AML-193 (cell line): ENCODE results near the gene SPTBN4.
"Not testable (repeated sequence)": the region's sequence is repeated elsewhere in the genome, so short reads cannot be mapped to it uniquely, and the experiment has no call there.

Experiments used
- DNase-seq, 2 experiments: peaks; one replicate each; lab custom pipeline; 2025; lab: John Stamatoyannopoulos, UW

The SPTBN4 gene

DNA sequence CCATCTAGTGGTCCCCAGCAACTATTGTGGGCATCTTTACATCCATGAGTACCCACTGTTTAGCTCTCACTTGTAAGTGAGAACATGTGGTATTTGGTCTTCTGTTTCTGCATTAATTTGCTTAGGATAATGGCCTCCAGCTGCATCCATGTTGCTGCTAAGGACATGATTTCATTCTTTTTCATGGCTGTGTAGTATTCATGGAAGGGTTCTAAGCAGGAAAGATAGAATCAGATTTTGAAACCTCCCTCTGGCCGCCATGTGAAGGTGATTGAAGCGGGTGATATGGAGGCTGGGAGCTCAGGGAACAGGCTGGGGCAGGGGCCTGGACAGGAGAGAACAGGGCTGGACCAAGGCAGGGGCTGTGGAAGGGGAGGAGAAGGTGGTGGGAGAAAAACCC is 154.5 kb downstream of the SPTBN4 start:
- no peak for DNase-seq

DNA sequence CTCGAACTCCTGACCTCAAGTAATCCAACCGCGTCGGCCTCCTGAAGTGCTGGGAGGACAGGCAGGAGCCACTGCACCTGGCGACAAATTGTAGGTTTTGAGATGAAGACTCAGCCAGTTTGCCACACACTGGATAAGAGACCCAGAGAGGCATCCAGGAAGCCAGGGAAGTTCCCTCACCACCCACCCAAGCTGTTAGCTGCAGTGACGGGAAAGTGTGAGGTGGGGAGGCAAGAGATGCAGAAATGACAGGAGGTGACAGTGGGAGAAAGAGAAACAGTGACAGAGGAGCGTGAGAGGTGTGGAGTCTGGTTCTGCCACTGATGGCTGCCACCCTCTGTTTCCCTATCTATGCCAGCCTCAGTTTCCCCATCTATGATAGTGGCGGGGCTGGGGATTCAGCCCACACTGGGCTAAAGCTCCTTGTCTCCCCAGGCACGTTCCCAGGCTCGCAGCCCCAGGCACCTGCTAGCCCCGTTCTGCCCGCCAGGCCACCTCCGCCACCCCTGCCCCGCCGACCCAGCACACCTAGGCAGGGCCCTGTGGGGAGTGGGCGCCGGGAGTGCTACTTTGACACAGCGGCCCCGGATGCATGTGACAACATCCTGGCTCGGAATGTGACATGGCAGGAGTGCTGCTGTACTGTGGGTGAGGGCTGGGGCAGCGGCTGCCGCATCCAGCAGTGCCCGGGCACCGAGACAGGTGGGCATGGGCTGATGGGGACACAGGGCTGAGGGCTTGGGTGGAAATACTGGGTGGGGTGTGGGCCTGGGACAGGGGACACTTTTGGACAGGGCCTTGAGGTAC is 155.4 kb downstream of the SPTBN4 start:
- no peak for DNase-seq

DNA sequence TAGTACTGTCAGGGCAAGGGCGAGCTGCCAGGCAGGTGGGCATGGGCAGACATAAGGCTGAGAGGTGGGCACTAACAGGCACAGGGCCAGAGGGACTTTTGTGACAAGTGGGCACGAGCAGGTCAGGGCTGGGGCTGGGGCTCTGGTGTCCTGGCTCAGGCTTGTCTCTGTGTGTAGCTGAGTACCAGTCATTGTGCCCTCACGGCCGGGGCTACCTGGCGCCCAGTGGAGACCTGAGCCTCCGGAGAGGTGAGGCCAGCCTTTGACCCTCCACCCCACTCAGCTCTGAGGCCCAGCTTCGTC is 155.9 kb downstream of the SPTBN4 start:
- DNase-seq: no peak

DNA sequence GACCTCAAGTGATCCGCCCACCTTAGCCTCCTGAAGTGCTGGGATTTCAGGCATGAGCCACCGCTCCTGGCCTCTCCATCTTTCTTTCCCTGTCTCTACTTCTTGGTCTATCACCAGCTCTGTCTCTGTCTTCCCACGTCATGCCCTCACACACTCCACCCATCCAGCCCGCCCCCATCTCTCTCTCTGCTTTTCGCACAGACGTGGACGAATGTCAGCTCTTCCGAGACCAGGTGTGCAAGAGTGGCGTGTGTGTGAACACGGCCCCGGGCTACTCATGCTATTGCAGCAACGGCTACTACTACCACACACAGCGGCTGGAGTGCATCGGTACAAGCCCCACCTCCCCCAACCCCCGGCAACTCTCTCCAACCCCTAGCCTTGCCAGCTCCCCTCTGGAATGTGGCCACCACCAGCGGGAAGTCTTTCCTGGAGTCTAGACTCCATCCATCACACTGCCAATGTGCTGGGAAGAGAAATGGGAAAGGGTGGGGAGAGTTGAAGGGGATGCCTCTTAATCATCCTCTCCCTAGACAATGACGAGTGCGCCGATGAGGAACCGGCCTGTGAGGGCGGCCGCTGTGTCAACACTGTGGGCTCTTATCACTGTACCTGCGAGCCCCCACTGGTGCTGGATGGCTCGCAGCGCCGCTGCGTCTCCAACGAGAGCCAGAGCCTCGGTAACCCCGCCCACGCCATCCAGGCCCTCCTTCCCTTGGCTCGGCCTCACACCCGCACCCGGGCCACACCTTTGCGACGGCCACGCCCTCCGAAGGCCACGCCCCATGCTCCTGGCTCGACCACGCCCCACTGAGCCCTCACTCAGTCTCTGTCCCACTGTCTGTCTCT is 156.8 kb downstream of the SPTBN4 start:
- no peak for DNase-seq

DNA sequence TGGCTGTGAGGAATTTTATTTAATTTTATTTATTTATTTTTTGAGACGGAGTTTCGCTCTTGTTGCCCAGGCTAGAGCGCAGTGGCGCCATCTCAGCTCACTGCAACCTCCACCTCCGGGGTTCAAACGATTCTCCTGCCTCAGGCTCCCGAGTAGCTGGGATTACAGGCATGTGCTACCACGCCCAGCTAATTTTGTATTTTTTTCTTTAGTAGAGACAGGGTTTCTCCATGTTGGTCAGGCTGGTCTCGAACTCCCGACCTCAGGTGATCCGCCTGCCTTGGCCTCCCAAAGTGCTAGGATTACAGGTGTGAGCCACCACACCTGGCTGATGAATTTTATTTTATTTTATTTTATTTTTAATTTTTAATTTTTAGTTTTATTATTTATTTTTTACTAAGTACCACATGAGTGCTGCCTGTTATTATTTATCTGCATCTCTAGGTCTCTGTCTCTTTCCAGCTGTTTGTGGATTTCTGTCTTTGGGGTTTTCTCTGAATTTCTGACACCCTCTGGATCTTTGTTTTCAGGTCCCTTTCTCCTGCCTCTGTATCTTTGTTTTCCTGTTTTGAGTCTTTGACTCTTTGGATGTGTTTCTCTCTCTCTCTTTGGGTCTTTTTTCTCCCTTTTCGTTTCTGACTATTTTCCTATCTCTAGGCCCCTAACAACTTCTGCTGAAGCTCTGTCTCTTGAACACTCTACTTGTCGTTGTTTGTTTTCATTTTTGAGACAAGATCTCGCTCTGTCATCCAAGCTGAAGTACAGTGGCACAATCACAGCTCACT is 157.8 kb downstream of the SPTBN4 start:
- DNase-seq: not testable (repeated sequence)

DNA sequence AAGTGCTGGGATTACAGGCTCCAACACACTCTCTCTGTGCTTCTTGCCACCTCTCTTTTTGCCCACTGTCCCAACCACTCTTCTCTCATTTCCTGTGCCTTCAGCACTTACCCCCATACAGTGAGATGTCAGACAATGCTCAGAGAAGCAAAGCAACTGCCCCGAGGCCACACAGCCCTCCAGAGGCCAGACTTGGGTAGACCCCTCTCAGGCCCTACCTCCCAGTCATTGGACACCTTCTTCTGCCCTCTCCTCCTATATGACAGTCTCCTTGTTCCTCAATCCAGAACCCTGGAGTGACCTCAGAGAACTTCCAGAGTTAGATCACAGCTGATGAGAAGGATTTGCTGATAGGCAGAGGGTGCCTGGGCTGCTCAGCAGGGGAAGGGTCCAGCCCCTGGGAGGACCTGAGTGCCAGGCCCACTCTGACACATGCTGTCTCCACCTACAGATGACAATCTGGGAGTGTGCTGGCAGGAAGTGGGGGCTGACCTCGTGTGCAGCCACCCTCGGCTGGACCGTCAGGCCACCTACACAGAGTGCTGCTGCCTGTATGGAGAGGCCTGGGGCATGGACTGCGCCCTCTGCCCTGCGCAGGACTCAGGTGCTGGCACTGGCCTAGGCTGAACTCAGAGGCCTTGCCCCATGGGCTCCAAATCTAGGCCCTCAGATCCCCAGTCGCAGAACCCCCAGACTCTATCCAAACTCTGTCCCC is 158.8 kb downstream of the SPTBN4 start:
- DNase-seq: no peak
